Muscle of leg (tissue), 11 donors: Measurements from ENCODE around the gene PNPLA8. TPM values are rescaled to one million over a fixed set of nuclear protein-coding genes. Genes with fewer than 3 reads are reported as not detected.
"Not testable (repeated sequence)": the region's sequence is repeated elsewhere in the genome, so short reads cannot be mapped to it uniquely, and the experiment has no call there.

ENCODE experiments used
- DNase-seq: peaks from one replicate; pipeline ENCODE4 v3.0.0; 2013
- H3K27ac ChIP-seq: one replicate; pipeline ENCODE4 v1.5.1; 2013; ENCODE audit warnings: mild to moderate bottlenecking, low read length, control low read depth
- H3K27me3 ChIP-seq: one replicate; pipeline ENCODE4 v1.6.1; 2013; ENCODE audit warnings: low read length; ENCODE audit not compliant: control insufficient read depth, insufficient read depth
- H3K36me3 ChIP-seq: one replicate; pipeline ENCODE4 v1.6.1; 2013; ENCODE audit warnings: low read length; ENCODE audit not compliant: control insufficient read depth, insufficient read depth
- H3K4me1 ChIP-seq: one replicate; pipeline ENCODE4 v1.6.1; 2013; ENCODE audit warnings: low read length; ENCODE audit not compliant: control insufficient read depth, insufficient read depth
- H3K4me3 ChIP-seq: one replicate; pipeline ENCODE4 v1.5.1; 2013; ENCODE audit warnings: low read length, control low read depth
- H3K9me3 ChIP-seq: replicated peaks from 2 replicates; pipeline ENCODE4 v1.6.1; 2013; ENCODE audit warnings: low read depth, low read length; ENCODE audit not compliant: control insufficient read depth
- WGBS: methylation state at CpG from one replicate; pipeline ENCODE4 v1.1.5; 2013; ENCODE audit warnings: missing lambda C conversion rate; ENCODE audit not compliant: insufficient coverage; 5-methylcytosine and 5-hydroxymethylcytosine counted together
- polyA plus RNA-seq, 8 donors: library from polyadenylated mRNA; unstranded; fragments of 120-200 nt; gene quantifications; one replicate each; pipeline versions ENCODE4 v1.2.1 to v1.2.3, GENCODE V29; 2013; ENCODE audit warnings: inconsistent platforms in 1 of 8, low replicate concordance in 1 of 8; ENCODE audit not compliant: insufficient read length in 8 of 8, insufficient read depth in 1 of 8
- total RNA-seq: library from RNA; stranded (reverse); fragments of 120-200 nt; gene quantifications from one replicate; pipeline ENCODE4 v1.2.4, GENCODE V29; 2013

Gene PNPLA8
- total and polyA plus RNA-seq, 9 donors, result 17.3 to 27.0 (median 22.6) TPM

DNA sequence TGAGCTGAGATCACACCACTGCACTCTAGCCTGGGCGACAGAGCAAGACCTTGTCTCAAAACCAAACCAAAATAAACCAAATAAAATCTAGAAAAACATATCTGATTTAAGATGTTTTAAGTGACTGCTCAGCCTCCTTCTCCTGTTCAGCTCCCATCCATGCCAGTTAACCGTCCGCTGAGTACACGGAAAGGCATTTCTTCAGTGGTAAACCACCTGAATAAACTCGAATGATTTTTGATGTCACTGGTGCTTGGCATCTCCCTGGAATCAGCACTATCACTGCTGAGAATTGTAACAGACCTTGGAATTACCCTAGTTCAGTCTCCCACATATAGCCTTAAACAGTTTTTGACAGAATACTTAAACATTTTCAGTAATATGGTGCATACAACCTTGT lies 45.6 kb downstream of the PNPLA8 start:
- WGBS, result 100% methylated on average over 3 of the region's 5 CpGs
- no peak for DNase-seq
- Histone ChIP-seq H3K27ac (no peak overlapping the region), H3K9me3 (no peaks in the 10 kb centered on the region), H3K36me3 (peaks cover 14% of the 10 kb centered on the region), H3K27me3 (no peaks in the 10 kb centered on the region), H3K4me3 (no peak overlapping the region), H3K4me1 (no peaks in the 10 kb centered on the region)

DNA sequence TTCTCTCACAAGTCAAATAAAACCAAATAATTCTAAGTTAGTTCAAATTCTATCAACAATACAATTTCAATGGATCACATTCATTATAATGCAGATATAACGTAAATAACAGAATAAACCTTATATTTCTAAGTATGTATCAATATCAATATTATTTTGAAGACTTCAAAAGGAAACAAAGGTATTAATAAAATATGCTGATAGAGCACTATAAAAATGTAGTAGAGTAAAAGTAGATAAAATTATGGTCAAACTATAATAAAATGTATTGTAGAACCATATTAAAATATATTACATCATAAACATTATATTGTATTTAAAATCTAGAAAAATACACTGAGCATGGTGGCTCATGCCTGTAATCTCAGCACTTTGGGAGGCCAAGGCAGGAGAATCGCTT lies 46.2 kb downstream of the PNPLA8 start:
- H3K27ac ChIP-seq, result no peak overlapping the region
- 100% methylated on average over 1 of the region's 2 CpGs for WGBS
- DNase-seq, result no peak
- peaks cover 14% of the 10 kb centered on the region for H3K36me3 ChIP-seq
- no peaks in the 10 kb centered on the region for H3K9me3 ChIP-seq
- H3K27me3 ChIP-seq, result no peaks in the 10 kb centered on the region
- H3K4me3 ChIP-seq, result no peak overlapping the region
- H3K4me1 ChIP-seq, result no peaks in the 10 kb centered on the region

DNA sequence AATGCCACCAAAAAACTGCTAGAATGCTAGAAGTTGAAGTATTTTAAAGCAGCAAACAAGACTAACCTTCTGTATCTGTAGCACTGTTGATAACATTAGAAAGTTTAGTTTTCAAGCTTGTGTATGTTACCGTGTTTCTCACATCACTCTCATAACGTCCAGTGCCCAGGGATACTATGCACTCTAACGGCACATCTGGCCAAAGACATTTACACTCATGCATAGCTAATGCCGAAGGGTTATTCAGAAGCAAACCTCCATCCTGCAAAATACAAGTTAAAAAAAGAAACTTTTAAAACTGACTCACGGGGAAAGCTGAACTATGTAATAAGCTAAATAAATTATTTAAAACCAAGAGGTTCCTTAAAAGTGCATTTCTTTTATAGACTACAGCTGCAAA lies 46.8 kb downstream of the PNPLA8 start:
- H3K27ac ChIP-seq, result no peak overlapping the region
- H3K4me3 ChIP-seq, result no peak overlapping the region
- H3K27me3 ChIP-seq, result no peaks in the 10 kb centered on the region
- no peak for DNase-seq
- H3K9me3 ChIP-seq, result no peaks in the 10 kb centered on the region
- WGBS, result no CpG with 5 or more reads among the region's 5 CpGs
- H3K4me1 ChIP-seq, result no peaks in the 10 kb centered on the region
- peaks cover 14% of the 10 kb centered on the region for H3K36me3 ChIP-seq

DNA sequence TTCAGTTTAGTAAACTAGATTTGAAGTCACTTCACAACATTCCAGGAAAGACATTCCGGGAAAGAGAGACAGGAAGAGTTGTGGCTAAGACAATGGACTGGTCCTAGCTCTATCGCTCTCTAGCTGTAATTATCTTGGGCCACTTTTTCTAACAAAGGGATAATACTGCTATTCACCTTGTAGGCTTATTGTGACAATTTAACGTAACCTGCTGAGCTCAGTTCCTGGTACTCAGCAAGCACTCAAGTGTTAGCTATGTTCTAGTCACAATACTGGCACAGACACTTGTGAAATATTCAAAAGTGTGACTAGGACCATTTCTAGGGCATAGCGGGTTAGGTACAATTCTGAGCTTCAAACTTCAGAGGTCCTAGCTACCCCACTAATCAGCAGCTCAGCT lies 57.7 kb downstream of the PNPLA8 start:
- H3K27ac ChIP-seq, result no peak overlapping the region
- DNase-seq, result no peak
- no CpG with 5 or more reads among the region's 4 CpGs for WGBS
- H3K27me3 ChIP-seq, result no peaks in the 10 kb centered on the region
- H3K4me3 ChIP-seq, result no peak overlapping the region
- H3K36me3 ChIP-seq, result no peaks in the 10 kb centered on the region
- no peaks in the 10 kb centered on the region for H3K9me3 ChIP-seq
- H3K4me1 ChIP-seq, result no peaks in the 10 kb centered on the region

DNA sequence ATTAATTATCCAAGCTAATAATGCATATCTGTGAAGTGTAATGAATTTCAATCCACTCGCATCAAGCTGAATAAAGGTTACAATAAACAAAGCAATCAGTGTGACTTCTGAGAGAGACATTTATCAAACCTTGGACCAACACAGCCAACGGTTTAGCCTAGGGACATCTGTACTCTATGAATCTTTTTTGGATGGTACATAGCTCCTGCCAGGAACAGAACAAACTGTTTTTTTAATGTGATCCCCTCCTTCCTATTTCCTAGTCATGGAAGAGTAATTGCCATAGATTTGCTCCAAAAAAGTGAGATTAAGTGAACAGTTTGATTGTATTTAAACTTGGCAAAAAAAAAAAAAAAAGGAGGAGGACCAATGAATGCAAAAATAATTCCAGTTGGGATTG lies 58.5 kb downstream of the PNPLA8 start:
- no peaks in the 10 kb centered on the region for H3K27me3 ChIP-seq

DNA sequence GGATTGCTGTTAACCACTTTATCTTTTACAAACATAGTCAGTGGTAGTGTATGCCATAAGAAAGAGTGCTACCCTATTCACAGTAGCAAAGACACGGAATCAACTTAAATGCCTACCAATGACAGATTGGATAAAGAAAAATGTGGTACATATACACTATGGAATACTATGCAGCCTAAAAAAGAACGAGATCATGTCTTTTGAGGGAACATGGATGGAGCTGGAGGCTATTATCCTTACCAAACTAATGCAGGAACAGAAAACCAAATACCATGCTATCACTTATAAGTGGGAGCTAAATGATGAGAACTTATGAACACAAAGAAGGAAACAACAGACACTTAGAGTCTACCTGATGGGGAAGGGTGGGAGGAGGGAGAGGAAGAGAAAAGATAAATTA lies 59.6 kb downstream of the PNPLA8 start:
- not testable (repeated sequence) for H3K4me3 ChIP-seq, H3K9me3 ChIP-seq, DNase-seq, H3K27me3 ChIP-seq, H3K4me1 ChIP-seq, H3K27ac ChIP-seq, H3K36me3 ChIP-seq
- WGBS, result no CpG with 5 or more reads among the region's 2 CpGs

More for the DNA sequence above, 58.5 kb downstream of the PNPLA8 start:
- whole genome bisulfite sequencing, result no CpG with 5 or more reads among the region's 2 CpGs
- no peak overlapping the region for H3K4me3 ChIP-seq
- no peak overlapping the region for H3K27ac ChIP-seq
- DNase-seq, result no peak
- no peaks in the 10 kb centered on the region for H3K4me1 ChIP-seq
- no peaks in the 10 kb centered on the region for H3K9me3 ChIP-seq
- no peaks in the 10 kb centered on the region for H3K36me3 ChIP-seq

DNA sequence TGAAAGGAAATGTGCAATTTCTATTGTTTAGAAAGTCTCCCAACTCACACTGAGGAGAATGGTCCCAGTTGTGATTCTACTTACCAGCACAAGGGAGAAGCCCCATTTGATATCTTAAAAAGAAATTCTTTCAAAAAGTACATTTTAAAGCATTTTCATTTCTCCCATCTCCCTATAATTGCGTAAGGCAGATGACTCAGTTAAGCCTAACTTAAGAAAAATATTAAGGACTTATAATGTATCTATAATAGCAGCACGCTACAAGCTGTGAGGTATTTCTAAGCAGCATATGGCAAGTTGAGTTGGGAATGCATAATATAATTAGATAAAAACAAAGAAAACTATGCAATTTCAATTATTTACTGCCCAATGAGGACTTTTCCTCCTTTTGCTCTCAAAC lies 61.2 kb downstream of the PNPLA8 start:
- H3K4me3 ChIP-seq, result no peak overlapping the region
- H3K27me3 ChIP-seq, result no peaks in the 10 kb centered on the region
- no peak for DNase-seq
- H3K9me3 ChIP-seq, result no peaks in the 10 kb centered on the region
- no peaks in the 10 kb centered on the region for H3K4me1 ChIP-seq
- H3K27ac ChIP-seq, result no peak overlapping the region
- H3K36me3 ChIP-seq, result no peaks in the 10 kb centered on the region
- WGBS, result no CpG with 5 or more reads among the region's 2 CpGs

DNA sequence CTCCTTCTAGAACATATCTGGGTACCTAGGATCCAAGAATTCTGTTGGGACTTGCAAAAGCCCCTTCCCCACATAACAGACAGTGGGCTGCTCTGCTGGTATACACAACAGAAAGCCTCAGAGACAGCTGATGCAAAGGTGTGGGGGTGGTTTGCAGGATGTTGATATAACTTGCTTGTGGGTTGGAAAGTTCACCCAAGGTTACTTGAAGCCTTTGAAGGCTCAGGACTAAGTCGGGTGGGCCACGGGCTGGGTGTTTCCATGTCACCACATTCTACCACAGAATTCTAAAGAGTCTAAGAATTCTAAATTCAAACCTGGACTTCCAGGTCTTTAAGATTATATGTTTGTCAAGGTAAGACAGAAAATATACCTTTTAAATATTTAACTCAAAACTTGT lies 62.3 kb downstream of the PNPLA8 start:
- Histone ChIP-seq H3K9me3 (no peaks in the 10 kb centered on the region), H3K27ac (no peak overlapping the region), H3K27me3 (no peaks in the 10 kb centered on the region), H3K4me3 (no peak overlapping the region), H3K4me1 (no peaks in the 10 kb centered on the region), H3K36me3 (no peaks in the 10 kb centered on the region)
- WGBS, result no CpG with 5 or more reads among the region's 2 CpGs
- no peak for DNase-seq

DNA sequence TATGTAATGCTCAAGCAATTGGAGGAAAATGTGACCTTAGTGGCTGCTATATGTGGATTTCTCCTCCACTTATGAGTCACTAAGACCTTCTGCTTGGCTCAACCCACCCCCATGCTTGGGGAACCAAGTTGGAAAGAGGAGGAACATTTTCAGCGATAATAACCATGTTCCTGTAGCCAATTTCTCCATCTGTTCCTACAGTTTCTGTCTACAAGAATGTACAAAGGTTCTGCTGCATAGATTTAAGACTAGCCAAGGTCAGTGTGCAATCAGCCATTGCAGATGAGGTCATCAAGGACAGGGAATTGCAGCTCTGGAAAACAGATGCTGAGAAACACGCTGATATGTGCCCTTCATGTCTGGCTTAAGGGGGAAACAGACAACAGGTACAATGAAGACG lies 64.1 kb downstream of the PNPLA8 start:
- DNase-seq, result peak; percentile 70
- Histone ChIP-seq H3K4me1 (no peaks in the 10 kb centered on the region), H3K27ac (no peak overlapping the region), H3K4me3 (no peak overlapping the region), H3K36me3 (no peaks in the 10 kb centered on the region), H3K9me3 (no peaks in the 10 kb centered on the region), H3K27me3 (peaks cover 9% of the 10 kb centered on the region)
- WGBS, result 41% methylated on average over 2 of the region's 3 CpGs

DNA sequence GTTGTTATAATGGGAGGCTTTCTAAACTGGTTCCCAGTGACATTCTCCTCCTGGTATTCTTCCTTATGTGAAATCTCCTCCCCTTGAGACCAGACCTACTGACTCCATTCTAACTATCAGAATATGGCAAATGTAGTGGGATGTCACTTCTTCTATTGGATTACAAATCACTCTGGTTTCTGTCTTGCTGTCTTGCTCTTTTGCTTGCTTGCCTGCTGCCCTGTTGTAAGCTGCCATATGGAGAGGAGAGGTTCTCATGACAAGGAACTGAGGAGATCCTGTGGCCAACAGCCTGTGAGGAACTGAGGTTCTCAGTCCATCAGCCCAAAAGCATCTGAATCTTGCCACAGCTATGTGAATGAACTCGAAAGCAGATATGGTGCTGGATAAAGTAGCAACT lies 65.0 kb downstream of the PNPLA8 start:
- DNase-seq, result no peak
- Histone ChIP-seq H3K27ac (no peak overlapping the region), H3K27me3 (peaks cover 12% of the 10 kb centered on the region), H3K4me1 (no peaks in the 10 kb centered on the region), H3K36me3 (no peaks in the 10 kb centered on the region), H3K4me3 (no peak overlapping the region), H3K9me3 (no peaks in the 10 kb centered on the region)
- 100% methylated on average over 1 of the region's 1 CpG for WGBS

DNA sequence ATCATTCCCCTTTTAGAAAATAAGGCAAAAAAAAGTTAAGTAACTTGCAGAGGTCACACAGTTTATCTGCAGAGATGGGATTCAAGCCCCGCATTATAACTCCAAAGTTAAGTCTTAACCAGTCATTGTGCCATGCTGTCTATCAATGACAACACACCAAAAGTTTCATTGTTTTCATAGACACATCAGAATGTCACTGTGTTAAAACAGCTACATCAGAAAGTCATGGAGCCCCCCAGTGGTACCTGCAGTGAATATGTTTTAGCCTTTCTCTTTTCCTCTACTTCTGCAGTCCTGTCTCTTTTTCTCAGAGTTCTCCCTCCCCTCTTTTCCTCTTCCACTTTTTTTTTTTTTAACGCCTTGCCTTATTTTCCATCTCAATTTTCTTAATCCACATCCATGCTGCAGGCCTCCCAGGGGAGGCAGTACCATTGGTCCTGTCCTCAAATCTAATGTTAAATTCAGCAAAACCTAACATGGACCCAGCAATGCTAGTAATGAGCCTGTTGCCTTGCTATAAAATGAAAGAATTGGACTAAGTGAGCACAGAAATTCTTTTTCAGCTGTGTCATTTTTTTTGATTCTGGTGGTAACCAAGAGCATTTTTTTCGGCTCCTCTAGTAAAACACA lies 65.9 kb downstream of the PNPLA8 start:
- H3K36me3 ChIP-seq, result no peaks in the 10 kb centered on the region
- H3K27ac ChIP-seq, result no peak overlapping the region
- no peaks in the 10 kb centered on the region for H3K9me3 ChIP-seq
- DNase-seq, result peak; percentile 49
- peaks cover 21% of the 10 kb centered on the region for H3K27me3 ChIP-seq
- 13% methylated on average over 1 of the region's 3 CpGs for whole genome bisulfite sequencing
- H3K4me3 ChIP-seq, result no peak overlapping the region
- peaks cover 5% of the 10 kb centered on the region for H3K4me1 ChIP-seq
